Tibial nerve (tissue), 4 donors: ENCODE results near the gene KMT2B.

Experiments
- CTCF ChIP-seq, 5 experiments: fragments of 200-600 bp in 3 of 5; fragments of 450-650 bp in 2 of 5; sonication (generic) in 3 of 5; IDR thresholded peaks; one replicate each; pipeline ENCODE4 v1.5.1; 2016 to 2019; ENCODE audit warnings: antibody characterized with exemption in 5 of 5, mild to moderate bottlenecking in 3 of 5, moderate library complexity in 2 of 5
- EP300 ChIP-seq, 2 donors: sonication (generic); formaldehyde crosslinking; IDR thresholded peaks; one replicate each; pipeline ENCODE4 v1.6.1; 2017; ENCODE audit warnings: antibody characterized with exemption in 2 of 2, mild to moderate bottlenecking in 1 of 2

- TF ChIP-seq CTCF (IDR thresholded peaks at IDR 0.05) (no peak), EP300 (IDR thresholded peaks at IDR 0.05) (no peak)
Observed at GRCh38 chr19:35787227-35787799, 69.5 kb downstream of the KMT2B start.
